ENCODE data around the gene PLPP3. TPM values are rescaled to one million over a fixed set of nuclear protein-coding genes. Genes with fewer than 3 reads are reported as not detected.

The PLPP3 gene
- total and polyA plus RNA-seq, 2 experiments from 2014 or later: 103 to 159 TPM

- 74% methylated on average over 12 of the region's 12 CpGs for WGBS (ENCODE audit: low lambda C conversion rate, missing lambda C conversion rate)
- peak; percentile 49 for DNase-seq (ENCODE audit: low spot score)
- H3K27ac ChIP-seq: peak overlapping the region; percentile 28
Observed at GRCh38 chr1:56456435-56457101, 122.8 kb downstream of the PLPP3 start.

DNA sequence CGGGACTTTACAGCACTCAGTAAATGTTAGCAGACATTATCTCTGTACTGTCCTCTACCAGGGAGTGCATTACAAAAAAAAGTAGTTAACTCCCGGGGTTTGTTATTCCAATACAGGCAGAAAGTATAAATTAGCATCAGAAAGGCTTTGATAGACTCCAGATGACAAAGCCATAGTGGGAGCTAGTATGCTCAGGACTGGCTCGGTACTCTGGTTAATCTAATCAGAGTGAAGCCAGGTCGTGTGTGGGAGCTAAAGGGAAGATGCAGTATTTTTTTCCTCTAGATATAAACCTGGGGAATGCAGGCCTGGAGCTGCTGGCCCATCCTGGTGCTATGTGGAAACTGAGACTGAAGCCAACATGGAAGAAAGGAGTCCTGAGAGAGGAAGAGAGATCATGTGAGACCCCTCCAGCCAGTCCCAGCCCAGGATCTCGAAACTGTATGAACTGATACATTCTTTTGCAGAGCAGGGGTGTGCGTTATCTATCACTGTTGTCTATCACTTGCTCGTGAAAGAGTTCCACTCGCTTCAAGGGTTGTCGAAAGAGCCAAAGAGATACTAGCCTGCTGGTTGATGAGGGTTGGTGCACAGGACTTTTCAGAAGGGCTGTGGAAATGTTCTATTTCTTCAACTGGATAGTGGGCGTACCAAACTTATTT is 125.8 kb downstream of the PLPP3 start:
- H3K4me3 ChIP-seq: no peak overlapping the region
- H3K9me2 ChIP-seq (replicated peaks; ENCODE audit: insufficient read depth): no peaks in the 10 kb centered on the region
- peaks cover 30% of the 10 kb centered on the region for H3K4me1 ChIP-seq (ENCODE audit: insufficient read depth)
- no peaks in the 10 kb centered on the region for H3K79me2 ChIP-seq
- H3K27me3 ChIP-seq: no peaks in the 10 kb centered on the region
- WGBS (ENCODE audit: low lambda C conversion rate, missing lambda C conversion rate): 60% methylated on average over 10 of the region's 10 CpGs
- H3K36me3 ChIP-seq (replicated peaks; ENCODE audit: insufficient read depth, low read depth): no peaks in the 10 kb centered on the region
- H4K20me1 ChIP-seq (ENCODE audit: insufficient read depth, poor library complexity, severe bottlenecking): no peaks in the 10 kb centered on the region
- H3K4me2 ChIP-seq: no peak overlapping the region
- TF ChIP-seq EZH2 (IDR thresholded peaks at IDR 0.05; ENCODE audit: borderline replicate concordance) (no peak), EZH2phosphoT487 (IDR thresholded peaks at IDR 0.05; ENCODE audit: low read depth, severe bottlenecking, unreplicated experiment) (no peak), CTCF (IDR thresholded peaks at IDR 0.05; ENCODE audit: poor library complexity) (no peak)
- DNase-seq (ENCODE audit: low spot score): no peak
- H3K27ac ChIP-seq: peak overlapping the region; percentile 71
- H2AFZ ChIP-seq: no peak overlapping the region
- H3K9me3 ChIP-seq (ENCODE audit: low read depth): no peaks in the 10 kb centered on the region

More at GRCh38 chr1:56456435-56457101, 122.8 kb downstream of the PLPP3 start:
- Histone ChIP-seq H2AFZ (no peak overlapping the region), H3K79me2 (no peaks in the 10 kb centered on the region), H3K27me3 (no peaks in the 10 kb centered on the region), H3K4me2 (no peak overlapping the region), H3K4me3 (no peak overlapping the region), H3K36me3 (replicated peaks; ENCODE audit: insufficient read depth, low read depth) (no peaks in the 10 kb centered on the region), H3K9me2 (replicated peaks; ENCODE audit: insufficient read depth) (no peaks in the 10 kb centered on the region), H3K9me3 (ENCODE audit: low read depth) (no peaks in the 10 kb centered on the region), H4K20me1 (ENCODE audit: insufficient read depth, poor library complexity, severe bottlenecking) (no peaks in the 10 kb centered on the region), H3K4me1 (ENCODE audit: insufficient read depth) (peaks cover 22% of the 10 kb centered on the region)
- no peak for TF ChIP-seq CTCF (IDR thresholded peaks at IDR 0.05; ENCODE audit: poor library complexity)
- TF ChIP-seq EZH2phosphoT487 (IDR thresholded peaks at IDR 0.05; ENCODE audit: low read depth, severe bottlenecking, unreplicated experiment): no peak
- no peak for TF ChIP-seq EZH2 (IDR thresholded peaks at IDR 0.05; ENCODE audit: borderline replicate concordance)

- Histone ChIP-seq H3K9me2 (replicated peaks; ENCODE audit: insufficient read depth) (no peaks in the 10 kb centered on the region), H3K4me1 (ENCODE audit: insufficient read depth) (peaks cover 30% of the 10 kb centered on the region), H3K4me3 (no peak overlapping the region), H4K20me1 (ENCODE audit: insufficient read depth, poor library complexity, severe bottlenecking) (no peaks in the 10 kb centered on the region), H3K27ac (peak overlapping the region; percentile 71), H3K79me2 (no peaks in the 10 kb centered on the region), H2AFZ (no peak overlapping the region), H3K36me3 (replicated peaks; ENCODE audit: insufficient read depth, low read depth) (no peaks in the 10 kb centered on the region), H3K27me3 (no peaks in the 10 kb centered on the region), H3K9me3 (ENCODE audit: low read depth) (no peaks in the 10 kb centered on the region), H3K4me2 (no peak overlapping the region)
- TF ChIP-seq CTCF (IDR thresholded peaks at IDR 0.05; ENCODE audit: poor library complexity) (no peak), EZH2phosphoT487 (IDR thresholded peaks at IDR 0.05; ENCODE audit: low read depth, severe bottlenecking, unreplicated experiment) (no peak), EZH2 (IDR thresholded peaks at IDR 0.05; ENCODE audit: borderline replicate concordance) (no peak)
- DNase-seq (ENCODE audit: low spot score): peak; percentile 52
- 35% methylated on average over 4 of the region's 4 CpGs for WGBS (ENCODE audit: low lambda C conversion rate, missing lambda C conversion rate)
Observed at GRCh38 chr1:56453016-56453415, 126.3 kb downstream of the PLPP3 start.
